ENCODE results near the gene VAV2. TPM values are rescaled to one million over a fixed set of nuclear protein-coding genes. Genes with fewer than 3 reads are reported as not detected.
A peak's percentile ranks its signal among the peaks of the same experiment; 100 is the strongest.

VAV2 gene
- total and polyA plus RNA-seq, 11 donors = 3.3 to 9.9 (median 5.3) TPM

GRCh38 chr9:133919253-133920115 lies 72.6 kb downstream of the VAV2 start:
- Histone ChIP-seq H3K4me1 (peaks cover 0 to 32% (median 13%) of the 10 kb centered on the region in 12 donors), H3K27ac (peak overlapping the region in 2 of 12 donors; percentile 48 to 59), H3K9me3 (no peaks in the 10 kb centered on the region), H3K4me3 (no peak overlapping the region), H3K27me3 (no peaks in the 10 kb centered on the region), H3K36me3 (no peaks in the 10 kb centered on the region)
- ATAC-seq (peak in 3 of 4 donors; percentile 19 to 52 (median 41)), DNase-seq (peak in 4 of 5 donors; percentile 30 to 51 (median 46))
- intact Hi-C loops (cut with DNase I) = no loop called here
- TF ChIP-seq POLR2A (IDR thresholded peaks at IDR 0.05) (no peak), CTCF (IDR thresholded peaks at IDR 0.05) (no peak)
- WGBS, 4 donors = 67 to 81% (median 73%) methylated on average over 19 to 27 of the region's 27 CpGs

GRCh38 chr9:133918111-133918813 lies 73.9 kb downstream of the VAV2 start:
- Histone ChIP-seq H3K9me3 (no peaks in the 10 kb centered on the region), H3K27ac (peak overlapping the region in 9 of 12 donors; percentile 1 to 50 (median 33)), H3K4me3 (no peak overlapping the region), H3K4me1 (peaks cover 0 to 32% (median 13%) of the 10 kb centered on the region in 12 donors), H3K27me3 (no peaks in the 10 kb centered on the region), H3K36me3 (no peaks in the 10 kb centered on the region)
- ATAC-seq (no peak), DNase-seq (peak in 1 of 5 donors; percentile 54)
- intact Hi-C loops (cut with DNase I) = no loop called here
- TF ChIP-seq CTCF (IDR thresholded peaks at IDR 0.05) = no peak
- WGBS, 4 donors = 37 to 50% (median 38%) methylated on average over 24 of the region's 24 CpGs

- intact Hi-C loops (cut with DNase I) = no loop called here
Observed at GRCh38 chr9:133917375-133917774, 74.7 kb downstream of the VAV2 start.

More at GRCh38 chr9:133917375-133917774, 74.7 kb downstream of the VAV2 start:
- Histone ChIP-seq H3K27me3 (no peaks in the 10 kb centered on the region), H3K4me3 (no peak overlapping the region), H3K9me3 (no peaks in the 10 kb centered on the region), H3K36me3 (no peaks in the 10 kb centered on the region), H3K4me1 (peaks cover 0 to 32% (median 13%) of the 10 kb centered on the region in 12 donors), H3K27ac (peak overlapping the region in 7 of 12 donors; percentile 1 to 50 (median 28))
- ATAC-seq (no peak), DNase-seq (peak in 1 of 5 donors; percentile 15)
- no peak for TF ChIP-seq CTCF (IDR thresholded peaks at IDR 0.05)
- no peak for TF ChIP-seq POLR2A (IDR thresholded peaks at IDR 0.05)
- WGBS, 4 donors = 84 to 91% (median 85%) methylated on average over 5 of the region's 5 CpGs

All from heart left ventricle (tissue), 16 donors.